Loucy (cell line): ENCODE measurements around the gene KLHL33.

ENCODE experiments used
- H2AFZ ChIP-seq: fragments of 200-600 bp; sonication (generic); 2 replicates; pipeline ENCODE4 v1.6.0; 2016; ENCODE audit warnings: antibody characterized with exemption, mild to moderate bottlenecking, low read length, moderate library complexity
- H3F3A ChIP-seq: fragments of 200-600 bp; 2 replicates; pipeline ENCODE4 v1.6.0; 2016; ENCODE audit warnings: antibody characterized with exemption, low read depth, mild to moderate bottlenecking
- H3K27me3 ChIP-seq: fragments of 200-600 bp; sonication (generic); 2 replicates; pipeline ENCODE4 v1.6.1; 2014; ENCODE audit warnings: low read length, mild to moderate bottlenecking; ENCODE audit not compliant: insufficient read depth, poor library complexity, severe bottlenecking
- H3K36me3 ChIP-seq: fragments of 200-600 bp; sonication (generic); 2 replicates; pipeline ENCODE4 v1.6.1; 2016; ENCODE audit warnings: low read length; ENCODE audit not compliant: insufficient read depth
- H3K4me1 ChIP-seq: fragments of 200-600 bp; sonication (generic); 2 replicates; pipeline ENCODE4 v1.5.1; 2014; ENCODE audit warnings: low read length, mild to moderate bottlenecking; ENCODE audit not compliant: insufficient read depth, poor library complexity, severe bottlenecking
- H3K4me2 ChIP-seq: fragments of 200-600 bp; sonication (generic); 2 replicates; pipeline ENCODE4 v1.6.0; 2014; ENCODE audit warnings: antibody characterized with exemption, low read length, low read depth, mild to moderate bottlenecking; ENCODE audit not compliant: poor library complexity, severe bottlenecking
- H3K4me3 ChIP-seq: fragments of 200-600 bp; sonication (generic); 2 replicates; pipeline ENCODE4 v1.5.1; 2014; ENCODE audit warnings: low read length, mild to moderate bottlenecking, mixed read lengths; ENCODE audit not compliant: poor library complexity, severe bottlenecking
- H3K79me2 ChIP-seq: fragments of 200-600 bp; sonication (generic); 2 replicates; pipeline ENCODE4 v1.6.1; 2014; ENCODE audit warnings: low read length; ENCODE audit not compliant: insufficient read depth
- H3K9ac ChIP-seq: fragments of 200-600 bp; sonication (generic); 2 replicates; pipeline ENCODE4 v1.6.0; 2014; ENCODE audit warnings: mild to moderate bottlenecking, low read depth, low read length, moderate library complexity; ENCODE audit not compliant: poor library complexity, severe bottlenecking
- H3K9me2 ChIP-seq: fragments of 200-600 bp; sonication (generic); replicated peaks from 2 replicates; pipeline ENCODE4 v1.6.1; 2016; ENCODE audit warnings: low read depth, low read length, mixed read lengths
- H3K9me3 ChIP-seq: fragments of 200-600 bp; sonication (generic); 2 replicates; pipeline ENCODE4 v1.6.1; 2014; ENCODE audit warnings: mild to moderate bottlenecking, antibody characterized with exemption, low read length, low read depth; ENCODE audit not compliant: insufficient read depth
- H4K20me1 ChIP-seq: fragments of 200-600 bp; sonication (generic); 2 replicates; pipeline ENCODE4 v1.6.0; 2014; ENCODE audit warnings: antibody characterized with exemption, low read length, mild to moderate bottlenecking; ENCODE audit not compliant: insufficient read depth, poor library complexity, severe bottlenecking
- CTCF ChIP-seq: fragments of 200-600 bp; sonication (generic); conservative IDR thresholded peaks from 2 replicates; pipeline ENCODE4 v1.5.1; 2014; ENCODE audit warnings: mild to moderate bottlenecking, antibody characterized with exemption, low read length
- EZH2phosphoT487 ChIP-seq: fragments of 200-600 bp; IDR thresholded peaks from 2 replicates; pipeline ENCODE4 v1.6.1; 2018; ENCODE audit warnings: antibody characterized with exemption, mild to moderate bottlenecking, moderate library complexity, borderline replicate concordance

Gene KLHL33

GRCh38 chr14:20400965-20401593 is 34.9 kb downstream of the KLHL33 start:
- Histone ChIP-seq H3K4me1 (peaks cover 14% of the 10 kb centered on the region), H3K79me2 (no peaks in the 10 kb centered on the region), H3K27me3 (no peaks in the 10 kb centered on the region), H3K9me3 (no peaks in the 10 kb centered on the region), H2AFZ (no peak overlapping the region), H3K4me3 (no peak overlapping the region), H3K36me3 (peaks cover 39% of the 10 kb centered on the region; the same call in 1 of the 2 replicates), H3K9ac (no peak overlapping the region), H3K4me2 (peak overlapping the region; percentile 22), H3K9me2 (no peaks in the 10 kb centered on the region), H4K20me1 (no peaks in the 10 kb centered on the region), H3F3A (no peaks in the 10 kb centered on the region)
- TF ChIP-seq EZH2phosphoT487 (no peak), CTCF (no peak)

GRCh38 chr14:20400589-20400964 is 35.4 kb downstream of the KLHL33 start:
- Histone ChIP-seq H3K4me1 (peaks cover 11% of the 10 kb centered on the region), H4K20me1 (no peaks in the 10 kb centered on the region), H3K27me3 (no peaks in the 10 kb centered on the region), H3K79me2 (no peaks in the 10 kb centered on the region), H3K36me3 (peaks cover 40% of the 10 kb centered on the region; the same call in 1 of the 2 replicates), H3K4me3 (no peak overlapping the region), H3K4me2 (no peak overlapping the region), H3K9ac (no peak overlapping the region), H3F3A (no peaks in the 10 kb centered on the region), H2AFZ (no peak overlapping the region), H3K9me2 (no peaks in the 10 kb centered on the region), H3K9me3 (no peaks in the 10 kb centered on the region)
- no peak for TF ChIP-seq EZH2phosphoT487
- no peak for TF ChIP-seq CTCF

- no peak overlapping the region for H3K4me3 ChIP-seq
- no peaks in the 10 kb centered on the region for H3K9me3 ChIP-seq
- H4K20me1 ChIP-seq: no peaks in the 10 kb centered on the region
- H3K79me2 ChIP-seq: no peaks in the 10 kb centered on the region
- no peak overlapping the region for H3K4me2 ChIP-seq
- H3K9ac ChIP-seq: no peak overlapping the region
- H3K9me2 ChIP-seq: no peaks in the 10 kb centered on the region
- peaks cover 34% of the 10 kb centered on the region; the same call in 1 of the 2 replicates for H3K36me3 ChIP-seq
- no peak overlapping the region for H2AFZ ChIP-seq
- no peaks in the 10 kb centered on the region for H3K27me3 ChIP-seq
- H3F3A ChIP-seq: no peaks in the 10 kb centered on the region
- peaks cover 7% of the 10 kb centered on the region for H3K4me1 ChIP-seq
- TF ChIP-seq EZH2phosphoT487 (no peak), CTCF (no peak)
Measured at GRCh38 chr14:20397511-20397910, 38.5 kb downstream of the KLHL33 start.
